ENCODE measurements around the gene IL23R. TPM values are rescaled to one million over a fixed set of nuclear protein-coding genes. Genes with fewer than 3 reads are reported as not detected.

The IL23R gene
- total RNA-seq, 1 donor = not detected

- H3K4me2 ChIP-seq (ENCODE audit: insufficient read depth, low read length) = no peak overlapping the region
- H3K79me2 ChIP-seq (ENCODE audit: insufficient read depth, low read length) = no peaks in the 10 kb centered on the region
- TF ChIP-seq CTCF (IDR thresholded peaks at IDR 0.05; ENCODE audit: extremely low read depth, low read depth, low read length) = no peak
- no peak overlapping the region for H3K27ac ChIP-seq (ENCODE audit: low read depth, low read length)
- no peak overlapping the region for H3K4me3 ChIP-seq (ENCODE audit: insufficient read depth, low read length)
- H2AFZ ChIP-seq (ENCODE audit: low read length) = no peak overlapping the region
- DNase-seq (ENCODE audit: insufficient read length, low spot score, missing footprints) = no peak
- no peaks in the 10 kb centered on the region for H4K20me1 ChIP-seq (ENCODE audit: insufficient read depth, low read length)
- no peaks in the 10 kb centered on the region for H3K4me1 ChIP-seq (ENCODE audit: insufficient read depth, low read length)
- H3K36me3 ChIP-seq (ENCODE audit: insufficient read depth, low read length) = no peaks in the 10 kb centered on the region
- H3K27me3 ChIP-seq (ENCODE audit: insufficient read depth, low read length) = peaks cover 17% of the 10 kb centered on the region
- no peaks in the 10 kb centered on the region for H3K9me3 ChIP-seq (ENCODE audit: low read depth, low read length)
These were observed 134.3 kb downstream of the IL23R start for GRCh38 chr1:67300561-67300960.

DNA sequence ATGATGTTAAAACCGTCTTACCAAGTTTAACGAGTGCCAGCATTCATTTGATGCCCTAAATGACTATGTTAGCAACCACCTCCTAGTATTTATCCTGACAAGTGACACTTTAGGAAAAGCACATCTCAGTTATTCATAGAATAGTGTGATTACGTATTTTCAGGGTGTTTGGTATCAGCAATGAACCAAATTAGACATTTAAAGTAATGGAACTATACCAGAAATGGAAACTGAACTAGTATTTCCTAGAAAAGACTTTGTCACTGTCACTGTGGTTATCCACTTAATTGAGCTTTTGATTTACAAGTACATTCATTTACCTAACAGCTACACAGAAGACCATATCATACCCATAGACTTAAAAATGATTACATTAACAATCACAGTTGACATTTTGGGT lies 137.8 kb downstream of the IL23R start:
- H3K27me3 ChIP-seq (ENCODE audit: insufficient read depth, low read length) = peaks cover 42% of the 10 kb centered on the region
- DNase-seq (ENCODE audit: insufficient read length, low spot score, missing footprints) = no peak
- TF ChIP-seq CTCF (IDR thresholded peaks at IDR 0.05; ENCODE audit: extremely low read depth, low read depth, low read length) = no peak

DNA sequence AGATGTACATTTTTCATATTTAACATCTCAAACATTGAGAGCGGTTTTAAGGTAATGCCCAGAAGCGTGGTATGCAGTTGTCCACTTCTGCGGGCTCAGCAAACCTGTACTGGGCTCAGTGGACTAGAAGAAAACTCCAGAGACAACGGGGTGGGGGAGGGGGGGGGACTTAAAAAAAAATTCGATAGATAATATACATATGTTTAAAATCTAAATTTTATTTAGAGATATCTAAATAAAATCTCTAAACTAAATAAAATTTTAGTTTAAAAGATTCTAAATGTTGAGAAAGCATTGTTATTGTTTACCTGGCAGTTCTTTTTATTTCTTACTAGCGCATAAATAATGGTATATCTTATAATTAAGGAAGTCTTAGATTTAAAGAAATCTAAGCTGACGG lies 140.3 kb downstream of the IL23R start:
- H3K27me3 ChIP-seq (ENCODE audit: insufficient read depth, low read length) = peaks cover 49% of the 10 kb centered on the region
- no peak for TF ChIP-seq CTCF (IDR thresholded peaks at IDR 0.05; ENCODE audit: extremely low read depth, low read depth, low read length)
- H3K36me3 ChIP-seq (ENCODE audit: insufficient read depth, low read length) = no peaks in the 10 kb centered on the region
- H3K9me3 ChIP-seq (ENCODE audit: low read depth, low read length) = no peaks in the 10 kb centered on the region
- DNase-seq (ENCODE audit: insufficient read length, low spot score, missing footprints) = no peak
- H2AFZ ChIP-seq (ENCODE audit: low read length) = no peak overlapping the region
- no peaks in the 10 kb centered on the region for H3K79me2 ChIP-seq (ENCODE audit: insufficient read depth, low read length)
- H3K4me2 ChIP-seq (ENCODE audit: insufficient read depth, low read length) = no peak overlapping the region
- H3K4me1 ChIP-seq (ENCODE audit: insufficient read depth, low read length) = no peaks in the 10 kb centered on the region
- no peak overlapping the region for H3K27ac ChIP-seq (ENCODE audit: low read depth, low read length)
- H3K4me3 ChIP-seq (ENCODE audit: insufficient read depth, low read length) = no peak overlapping the region
- H4K20me1 ChIP-seq (ENCODE audit: insufficient read depth, low read length) = no peaks in the 10 kb centered on the region

More for the DNA sequence above, 137.8 kb downstream of the IL23R start:
- Histone ChIP-seq H3K4me2 (ENCODE audit: insufficient read depth, low read length) (no peak overlapping the region), H2AFZ (ENCODE audit: low read length) (no peak overlapping the region), H3K27ac (ENCODE audit: low read depth, low read length) (no peak overlapping the region), H3K36me3 (ENCODE audit: insufficient read depth, low read length) (no peaks in the 10 kb centered on the region), H3K9me3 (ENCODE audit: low read depth, low read length) (no peaks in the 10 kb centered on the region), H3K79me2 (ENCODE audit: insufficient read depth, low read length) (no peaks in the 10 kb centered on the region), H3K4me3 (ENCODE audit: insufficient read depth, low read length) (no peak overlapping the region), H3K4me1 (ENCODE audit: insufficient read depth, low read length) (no peaks in the 10 kb centered on the region), H4K20me1 (ENCODE audit: insufficient read depth, low read length) (no peaks in the 10 kb centered on the region)

DNA sequence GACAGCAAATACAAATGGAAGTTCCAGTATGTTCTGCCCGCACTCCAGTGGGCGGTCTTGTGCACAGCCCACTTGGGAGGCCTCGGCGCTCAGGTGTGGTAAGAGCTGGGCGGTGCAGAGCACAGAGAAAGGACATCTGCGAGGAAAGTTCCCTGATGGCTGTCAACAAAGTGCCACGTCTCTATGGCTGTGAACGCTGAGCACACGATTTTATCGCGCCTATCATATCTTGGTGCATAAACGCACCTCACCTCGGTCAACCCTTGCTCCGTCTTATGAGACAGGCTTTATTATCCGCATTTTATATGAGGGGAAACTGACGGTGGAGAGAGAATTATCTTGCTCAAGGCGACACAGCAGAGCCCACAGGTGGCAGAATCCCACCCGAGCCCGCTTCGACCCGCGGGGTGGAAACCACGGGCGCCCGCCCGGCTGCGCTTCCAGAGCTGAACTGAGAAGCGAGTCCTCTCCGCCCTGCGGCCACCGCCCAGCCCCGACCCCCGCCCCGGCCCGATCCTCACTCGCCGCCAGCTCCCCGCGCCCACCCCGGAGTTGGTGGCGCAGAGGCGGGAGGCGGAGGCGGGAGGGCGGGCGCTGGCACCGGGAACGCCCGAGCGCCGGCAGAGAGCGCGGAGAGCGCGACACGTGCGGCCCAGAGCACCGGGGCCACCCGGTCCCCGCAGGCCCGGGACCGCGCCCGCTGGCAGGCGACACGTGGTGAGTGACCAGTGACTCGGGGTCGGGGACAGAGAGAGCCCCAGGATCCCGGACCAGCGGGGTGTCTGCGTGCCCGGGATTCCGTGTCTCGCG lies 141.2 kb downstream of the IL23R start, which contains the start of gene IL12RB2:
TSS of gene IL12RB2 (plus strand) at position 623 of the 810 bp plus-strand sequence. CDS start 12,496 bp downstream, outside the sequence.
- Histone ChIP-seq H3K9me3 (ENCODE audit: low read depth, low read length) (no peaks in the 10 kb centered on the region), H3K36me3 (ENCODE audit: insufficient read depth, low read length) (no peaks in the 10 kb centered on the region), H3K27ac (ENCODE audit: low read depth, low read length) (no peak within 1 kb of the TSS), H2AFZ (ENCODE audit: low read length) (peak within 1 kb of the TSS; percentile 56), H3K4me2 (ENCODE audit: insufficient read depth, low read length) (peak within 1 kb of the TSS; percentile 45), H4K20me1 (ENCODE audit: insufficient read depth, low read length) (no peaks in the 10 kb centered on the region), H3K4me3 (ENCODE audit: insufficient read depth, low read length) (no peak within 1 kb of the TSS), H3K79me2 (ENCODE audit: insufficient read depth, low read length) (no peaks in the 10 kb centered on the region), H3K27me3 (ENCODE audit: insufficient read depth, low read length) (peaks cover 47% of the 10 kb centered on the region), H3K4me1 (ENCODE audit: insufficient read depth, low read length) (no peaks in the 10 kb centered on the region)
- no peak for TF ChIP-seq CTCF (IDR thresholded peaks at IDR 0.05; ENCODE audit: extremely low read depth, low read depth, low read length)
- no peak for DNase-seq (ENCODE audit: insufficient read length, low spot score, missing footprints)

All from osteoblast (primary cell).